K562 (cell line): ENCODE data around the gene CHAC1. TPM values are rescaled to one million over a fixed set of nuclear protein-coding genes. Genes with fewer than 3 reads are reported as not detected.

ENCODE experiments used
- ARNT ChIP-seq, 2 experiments: fragments of 450-650 bp; IDR thresholded peaks; 2 replicates each; pipeline ENCODE4 v1.6.1; 2016; ENCODE audit warnings: mild to moderate bottlenecking in 1 of 2
- CHCHD3 ChIP-seq: fragments of 250-450 bp; sonication (Bioruptor Pico); IDR thresholded peaks from 2 replicates; pipeline ENCODE4 v2.1.2; 2022; ENCODE audit warnings: mild to moderate bottlenecking
- CTBP1 ChIP-seq: fragments of 450-650 bp; IDR thresholded peaks from 2 replicates; pipeline ENCODE4 v1.6.1; 2016; ENCODE audit warnings: borderline replicate concordance
- FOXA3 ChIP-seq, 2 experiments: fragments of 450-650 bp in 1 of 2; sonication (generic) in 1 of 2; formaldehyde crosslinking; IDR thresholded peaks in 1 of 2; conservative IDR thresholded peaks in 1 of 2; 2 replicates each; pipeline versions ENCODE4 v1.4.0 to v1.8.0; 2020 to 2022; ENCODE audit warnings: mild to moderate bottlenecking in 2 of 2, missing genetic modification reagents in 1 of 2
- HDAC1 ChIP-seq, 2 experiments: fragments of 450-650 bp; IDR thresholded peaks; 2 replicates each; pipeline ENCODE4 v1.6.1; 2016 to 2017; ENCODE audit warnings: inconsistent platforms in 1 of 2, mild to moderate bottlenecking in 1 of 2, moderate library complexity in 1 of 2
- KLF6 ChIP-seq: fragments of 250-450 bp; sonication (Bioruptor Pico); IDR thresholded peaks from 2 replicates; pipeline ENCODE4 v1.4.0; 2020; ENCODE audit warnings: mild to moderate bottlenecking, moderate library complexity, borderline replicate concordance
- LCOR ChIP-seq: sonication (generic); formaldehyde crosslinking; IDR thresholded peaks from 2 replicates; pipeline ENCODE4 v1.8.0; 2022; ENCODE audit warnings: mild to moderate bottlenecking, missing genetic modification reagents
- LEF1 ChIP-seq: fragments of 450-650 bp; IDR thresholded peaks from 2 replicates; pipeline ENCODE4 v1.6.1; 2016; ENCODE audit warnings: mild to moderate bottlenecking
- MCM2 ChIP-seq: fragments of 450-650 bp; IDR thresholded peaks from 2 replicates; pipeline ENCODE4 v1.6.1; 2017; ENCODE audit warnings: low read depth, mild to moderate bottlenecking
- MECOM ChIP-seq: fragments of 250-450 bp; sonication (Bioruptor Pico); IDR thresholded peaks from 2 replicates; pipeline ENCODE4 v1.8.0; 2022; ENCODE audit warnings: inconsistent platforms
- NCOA1 ChIP-seq: fragments of 450-650 bp; IDR thresholded peaks from 2 replicates; pipeline ENCODE4 v1.6.1; 2016; ENCODE audit warnings: low read depth
- NFE2L1 ChIP-seq: fragments of 450-650 bp; IDR thresholded peaks from 2 replicates; pipeline ENCODE4 v1.6.1; 2016; ENCODE audit warnings: missing genetic modification characterization, low read depth, mild to moderate bottlenecking, missing compliant biosample characterization, moderate library complexity, borderline replicate concordance
- NUFIP1 ChIP-seq: fragments of 450-650 bp; IDR thresholded peaks from 2 replicates; pipeline ENCODE4 v1.6.1; 2018; ENCODE audit not compliant: partially characterized antibody
- SAP30 ChIP-seq: fragments of 200-600 bp; sonication (generic); IDR thresholded peaks from 2 replicates; pipeline ENCODE4 v1.6.1; 2012; ENCODE audit warnings: borderline replicate concordance, low read depth, mild to moderate bottlenecking, moderate library complexity, low read length, control low read depth, inconsistent platforms; ENCODE audit not compliant: insufficient read depth, poor library complexity, severe bottlenecking
- SIX5 ChIP-seq, 2 experiments: IDR thresholded peaks; 2 replicates each; pipeline ENCODE4 v1.6.1; 2011; ENCODE audit warnings: low read length in 2 of 2, borderline replicate concordance in 1 of 2, low read depth in 1 of 2, mild to moderate bottlenecking in 1 of 2, moderate library complexity in 1 of 2; ENCODE audit not compliant: insufficient read depth in 1 of 2
- SLC30A9 ChIP-seq: fragments of 250-450 bp; sonication (Bioruptor Pico); IDR thresholded peaks from 2 replicates; pipeline ENCODE4 v1.8.0; 2022; ENCODE audit warnings: mild to moderate bottlenecking, moderate library complexity
- SMARCC2 ChIP-seq: fragments of 450-650 bp; IDR thresholded peaks from 2 replicates; pipeline ENCODE4 v1.6.1; 2017; ENCODE audit warnings: antibody characterized with exemption, moderate library complexity, mild to moderate bottlenecking, low read depth
- SREBF2 ChIP-seq: sonication (generic); formaldehyde crosslinking; IDR thresholded peaks from 2 replicates; pipeline ENCODE4 v1.4.0; 2020; ENCODE audit warnings: mild to moderate bottlenecking, missing genetic modification reagents
- STAG1 ChIP-seq: sonication (generic); formaldehyde crosslinking; IDR thresholded peaks from 2 replicates; pipeline ENCODE4 v1.5.0; 2020; ENCODE audit warnings: missing genetic modification reagents, borderline replicate concordance
- TEAD2 ChIP-seq: fragments of 450-650 bp; IDR thresholded peaks from 2 replicates; pipeline ENCODE4 v1.6.1; 2016; ENCODE audit warnings: missing genetic modification characterization, control low read depth, missing compliant biosample characterization
- THAP7 ChIP-seq: fragments of 250-450 bp; sonication (Bioruptor Pico); IDR thresholded peaks from 2 replicates; pipeline ENCODE4 v1.5.0; 2021
- THRA ChIP-seq: fragments of 450-650 bp; IDR thresholded peaks from 2 replicates; pipeline ENCODE4 v1.6.1; 2017; ENCODE audit warnings: mild to moderate bottlenecking, moderate library complexity
- ZNF121 ChIP-seq: sonication (generic); formaldehyde crosslinking; conservative IDR thresholded peaks from 2 replicates; pipeline ENCODE4 v1.8.0; 2022; ENCODE audit warnings: missing genetic modification reagents
- ZNF146 ChIP-seq: IDR thresholded peaks from one replicate; pipeline ENCODE4 v1.6.1; 2018; ENCODE audit warnings: missing compliant biosample characterization; ENCODE audit not compliant: unreplicated experiment
- ZNF212 ChIP-seq: fragments of 450-650 bp; formaldehyde crosslinking; IDR thresholded peaks from 2 replicates; pipeline ENCODE4 v1.4.0; 2020; ENCODE audit warnings: mild to moderate bottlenecking
- ZNF324 ChIP-seq: fragments of 250-450 bp; sonication (Bioruptor Pico); IDR thresholded peaks from 2 replicates; pipeline ENCODE4 v1.4.0; 2020; ENCODE audit warnings: mild to moderate bottlenecking
- ZNF384 ChIP-seq: IDR thresholded peaks from 2 replicates; pipeline ENCODE4 v1.6.1; 2012; ENCODE audit warnings: low read depth, low read length, improper control_type of control experiment
- ZZZ3 ChIP-seq: fragments of 450-650 bp; IDR thresholded peaks from 2 replicates; pipeline ENCODE4 v1.6.1; 2016; ENCODE audit warnings: antibody characterized with exemption, mild to moderate bottlenecking, moderate library complexity
- polyA plus RNA-seq, 8 experiments: library from polyadenylated mRNA; depleted of rRNA in 4 of 8; stranded (reverse) in 5 of 8; unstranded in 3 of 8; fragments of >200 nt; fragmentation: Nextera tagmentation in 2 of 8; fragmentation: Illumina TruSeq in 1 of 8; extraction: Ambion mirVana in 2 of 8; extraction: Trizol in 1 of 8; gene quantifications; 2 replicates each; pipeline versions ENCODE4 v1.2.1 to v1.2.3, GENCODE V29; 2011 to 2014; ENCODE audit warnings: inconsistent platforms in 1 of 8, missing spikeins in 1 of 8
- total RNA-seq, 7 experiments: library from RNA; depleted of rRNA in 6 of 7; stranded (reverse); fragments of >200 nt in 6 of 7; fragmentation: Illumina TruSeq in 2 of 7; extraction: Trizol in 2 of 7; gene quantifications; 2 replicates each; pipeline versions ENCODE4 v1.2.1 to v1.2.3, GENCODE V29; 2011 to 2021; ENCODE audit warnings: low replicate concordance in 1 of 7

CHAC1 gene
- total and polyA plus RNA-seq, 9 of the 15 experiments (the other 6 are each of a cell fraction or from before 2014, with no cell fraction given) = 0.47 to 39.0 (median 7.5) TPM

- TF ChIP-seq FOXA3 (CRISPR knock-in tag; conservative IDR thresholded peaks at IDR 0.05 in 1 of 2, IDR thresholded peaks at IDR 0.05 in 1 of 2) (0 out of 4 replicates have a peak, but pooled peaks of 1 of the 2 experiments have one; percentile 62), CHCHD3 (CRISPR knock-in tag) (no peak), ZNF121 (CRISPR knock-in tag) (no peak), ZNF212 (CRISPR knock-in tag) (no peak), SAP30 (peak; percentile 79), NFE2L1 (tag) (no peak), ZNF324 (CRISPR knock-in tag) (no peak), ZNF146 (CRISPR knock-in tag) (no peak), THAP7 (0 out of 2 replicates have a peak, but pooled peaks have one; percentile 30), STAG1 (CRISPR knock-in tag) (peak; percentile 97), THRA (no peak), MCM2 (no peak), NCOA1 (no peak), ARNT (IDR thresholded peaks at IDR 0.05) (no peak), LCOR (CRISPR knock-in tag) (0 out of 2 replicates have a peak, but pooled peaks have one; percentile 23), SMARCC2 (no peak), SLC30A9 (CRISPR knock-in tag) (no peak), ZZZ3 (no peak), NUFIP1 (no peak), TEAD2 (no peak), SIX5 (IDR thresholded peaks at IDR 0.05; ENCODE audit: borderline replicate concordance in 1 of 2, insufficient read depth in 1 of 2, low read depth in 1 of 2, low read length in 2 of 2) (no peak), KLF6 (CRISPR knock-in tag) (no peak), HDAC1 (IDR thresholded peaks at IDR 0.05) (peak in 1 of 2 experiments; percentile 76; a peak in 2 of 4 replicates), MECOM (CRISPR knock-in tag) (no peak), SREBF2 (CRISPR knock-in tag) (no peak), CTBP1 (peak; percentile 87), ZNF384 (no peak), LEF1 (no peak)
Measured at GRCh38 chr15:40906091-40906990, 46.9 kb upstream of the CHAC1 start (continued).
